ENCODE measurements around the gene RTN4R.

DNA sequence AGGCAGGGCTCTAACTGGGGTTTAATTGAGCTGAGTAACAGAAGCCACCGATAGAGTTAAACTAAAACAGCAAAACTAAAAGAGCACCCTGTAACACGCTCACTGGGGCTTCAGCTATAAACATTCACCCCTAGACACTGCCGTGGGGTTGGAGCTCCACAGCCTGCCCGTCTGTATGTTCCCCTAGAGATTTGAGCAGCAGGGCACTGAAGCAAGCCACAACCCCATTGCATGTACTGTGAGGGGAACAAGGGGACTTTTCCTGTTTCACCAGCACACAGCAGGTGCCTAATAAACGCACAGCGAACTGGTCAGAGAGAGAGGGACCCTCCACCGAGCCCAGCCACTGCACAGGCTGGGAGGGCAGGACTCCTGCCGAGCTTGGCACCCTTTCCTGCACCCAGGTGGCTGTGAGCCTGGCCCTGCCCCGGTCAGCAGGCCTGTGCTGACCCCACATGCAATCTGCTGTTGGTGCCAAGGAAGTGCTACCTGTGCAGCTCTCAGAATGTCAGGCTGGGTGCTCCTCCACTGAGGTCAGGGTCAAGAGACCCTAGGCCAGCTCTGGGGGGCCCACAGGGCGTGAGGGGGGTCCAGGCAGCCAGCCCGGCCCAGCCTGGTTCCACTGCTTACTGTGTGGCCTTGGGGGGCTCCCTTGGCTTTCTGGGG is 31.9 kb downstream of the RTN4R start:
- TF ChIP-seq, protein P1, sequence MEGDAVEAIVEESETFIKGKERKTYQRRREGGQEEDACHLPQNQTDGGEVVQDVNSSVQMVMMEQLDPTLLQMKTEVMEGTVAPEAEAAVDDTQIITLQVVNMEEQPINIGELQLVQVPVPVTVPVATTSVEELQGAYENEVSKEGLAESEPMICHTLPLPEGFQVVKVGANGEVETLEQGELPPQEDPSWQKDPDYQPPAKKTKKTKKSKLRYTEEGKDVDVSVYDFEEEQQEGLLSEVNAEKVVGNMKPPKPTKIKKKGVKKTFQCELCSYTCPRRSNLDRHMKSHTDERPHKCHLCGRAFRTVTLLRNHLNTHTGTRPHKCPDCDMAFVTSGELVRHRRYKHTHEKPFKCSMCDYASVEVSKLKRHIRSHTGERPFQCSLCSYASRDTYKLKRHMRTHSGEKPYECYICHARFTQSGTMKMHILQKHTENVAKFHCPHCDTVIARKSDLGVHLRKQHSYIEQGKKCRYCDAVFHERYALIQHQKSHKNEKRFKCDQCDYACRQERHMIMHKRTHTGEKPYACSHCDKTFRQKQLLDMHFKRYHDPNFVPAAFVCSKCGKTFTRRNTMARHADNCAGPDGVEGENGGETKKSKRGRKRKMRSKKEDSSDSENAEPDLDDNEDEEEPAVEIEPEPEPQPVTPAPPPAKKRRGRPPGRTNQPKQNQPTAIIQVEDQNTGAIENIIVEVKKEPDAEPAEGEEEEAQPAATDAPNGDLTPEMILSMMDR (IDR thresholded peaks at IDR 0.05): no peak
- TF ChIP-seq POLR2A (IDR thresholded peaks at IDR 0.05): no peak
